NCI-H510A (cell line): ENCODE results near the gene C2orf92.
"Not testable (repeated sequence)": the region's sequence is repeated elsewhere in the genome, so short reads cannot be mapped to it uniquely, and the experiment has no call there.

Source experiments
- DNase-seq: peaks from one replicate; lab custom pipeline; 2025; lab: John Stamatoyannopoulos, UW

C2orf92 gene

GRCh38 chr2:97693476-97693875 lies 24.0 kb downstream of the C2orf92 start:
- no peak for DNase-seq

- DNase-seq = no peak
These were observed 26.2 kb downstream of the C2orf92 start for GRCh38 chr2:97695744-97696143.

GRCh38 chr2:97697252-97698235 lies 28.0 kb downstream of the C2orf92 start:
- DNase-seq = peak; percentile 15

- no peak for DNase-seq
These were observed 29.0 kb downstream of the C2orf92 start for GRCh38 chr2:97698530-97698929.

- DNase-seq = peak; percentile 12
These were observed 30.4 kb downstream of the C2orf92 start for GRCh38 chr2:97699765-97700444.

GRCh38 chr2:97701186-97701585 lies 31.7 kb downstream of the C2orf92 start:
- no peak for DNase-seq

- no peak for DNase-seq
These were observed 32.4 kb downstream of the C2orf92 start for GRCh38 chr2:97701851-97702465.

- DNase-seq = no peak
These were observed 33.4 kb downstream of the C2orf92 start for GRCh38 chr2:97702731-97703470.

GRCh38 chr2:97703741-97704140 lies 34.2 kb downstream of the C2orf92 start:
- DNase-seq = no peak

- no peak for DNase-seq
These were observed 35.5 kb downstream of the C2orf92 start for GRCh38 chr2:97704989-97705388.

GRCh38 chr2:97706112-97706511 lies 36.6 kb downstream of the C2orf92 start:
- no peak for DNase-seq

GRCh38 chr2:97706708-97707345 lies 37.3 kb downstream of the C2orf92 start:
- DNase-seq = no peak

- no peak for DNase-seq
These were observed 38.0 kb downstream of the C2orf92 start for GRCh38 chr2:97707362-97708047.

- DNase-seq = no peak
These were observed 38.5 kb downstream of the C2orf92 start for GRCh38 chr2:97708048-97708380.

GRCh38 chr2:97708608-97709007 lies 39.1 kb downstream of the C2orf92 start:
- DNase-seq = no peak

- DNase-seq = no peak
These were observed 41.8 kb downstream of the C2orf92 start for GRCh38 chr2:97711394-97711711.

- not testable (repeated sequence) for DNase-seq
These were observed 42.7 kb downstream of the C2orf92 start for GRCh38 chr2:97712175-97712574.

- no peak for DNase-seq
These were observed 43.3 kb downstream of the C2orf92 start for GRCh38 chr2:97712693-97713295.

- DNase-seq = no peak
These were observed 44.0 kb downstream of the C2orf92 start, which contains the start of gene ZAP70 for GRCh38 chr2:97713296-97714083. TSS of gene ZAP70 (plus strand) at chr2:97713576. CDS start at chr2:97724037, 10,461 bp downstream.
